ENCODE results near the gene ZDHHC8. TPM values are rescaled to one million over a fixed set of nuclear protein-coding genes. Genes with fewer than 3 reads are reported as not detected.

The ZDHHC8 gene
- total RNA-seq, 2 donors from 2014 or later, result 20.0 to 21.4 TPM

DNA sequence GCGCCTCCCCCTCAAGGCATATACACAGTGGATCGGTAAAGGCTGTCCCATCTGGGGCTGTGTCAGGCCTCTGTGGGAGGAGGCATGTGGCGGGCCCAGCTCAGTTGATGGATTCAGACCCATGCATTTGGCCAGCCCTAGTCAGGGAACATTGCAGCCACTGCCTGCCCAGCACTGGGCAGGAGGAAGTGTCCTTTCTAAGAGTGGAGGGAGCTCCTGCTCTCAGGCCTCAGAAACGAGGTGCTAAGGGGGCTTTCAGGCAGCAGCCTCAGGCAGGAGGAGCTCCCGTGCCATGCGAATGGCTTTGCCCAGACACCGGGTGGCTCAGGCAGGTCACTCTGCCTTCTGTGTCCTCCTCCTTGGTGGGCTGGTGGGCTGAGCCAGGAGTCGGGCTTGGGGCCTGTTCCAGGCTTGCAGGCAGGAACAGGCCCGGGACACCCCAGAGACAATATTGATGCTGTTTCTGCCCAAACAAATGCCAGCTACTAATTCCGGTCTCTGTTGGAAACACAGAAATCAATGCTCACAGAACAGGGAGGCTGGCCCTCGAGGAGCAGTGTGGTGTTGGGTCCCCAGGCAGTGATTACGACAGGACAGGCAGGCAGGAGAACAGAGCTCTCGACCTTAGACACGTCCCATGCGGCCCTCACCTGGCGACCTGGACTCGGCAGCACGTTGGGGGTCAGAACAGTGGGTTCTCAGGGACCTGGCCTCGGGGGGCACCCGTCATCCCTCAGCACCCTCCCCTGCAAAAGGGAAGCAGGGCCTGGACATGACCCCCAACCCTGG is 61.6 kb downstream of the ZDHHC8 start:
- Histone ChIP-seq H3K27me3 (no peaks in the 10 kb centered on the region), H3K4me1 (no peaks in the 10 kb centered on the region), H3K4me3 (no peak overlapping the region), H3K36me3 (replicated peaks in 1 of 2; ENCODE audit: insufficient read depth in 1 of 2, low read depth in 2 of 2) (no peaks in the 10 kb centered on the region), H3K27ac (no peak overlapping the region), H3K9me3 (no peaks in the 10 kb centered on the region)
- WGBS, 2 donors, result 73 to 92% methylated on average over 2 to 19 of the region's 20 CpGs
- TF ChIP-seq POLR2A (IDR thresholded peaks at IDR 0.05), result no peak
- TF ChIP-seq, protein P1, sequence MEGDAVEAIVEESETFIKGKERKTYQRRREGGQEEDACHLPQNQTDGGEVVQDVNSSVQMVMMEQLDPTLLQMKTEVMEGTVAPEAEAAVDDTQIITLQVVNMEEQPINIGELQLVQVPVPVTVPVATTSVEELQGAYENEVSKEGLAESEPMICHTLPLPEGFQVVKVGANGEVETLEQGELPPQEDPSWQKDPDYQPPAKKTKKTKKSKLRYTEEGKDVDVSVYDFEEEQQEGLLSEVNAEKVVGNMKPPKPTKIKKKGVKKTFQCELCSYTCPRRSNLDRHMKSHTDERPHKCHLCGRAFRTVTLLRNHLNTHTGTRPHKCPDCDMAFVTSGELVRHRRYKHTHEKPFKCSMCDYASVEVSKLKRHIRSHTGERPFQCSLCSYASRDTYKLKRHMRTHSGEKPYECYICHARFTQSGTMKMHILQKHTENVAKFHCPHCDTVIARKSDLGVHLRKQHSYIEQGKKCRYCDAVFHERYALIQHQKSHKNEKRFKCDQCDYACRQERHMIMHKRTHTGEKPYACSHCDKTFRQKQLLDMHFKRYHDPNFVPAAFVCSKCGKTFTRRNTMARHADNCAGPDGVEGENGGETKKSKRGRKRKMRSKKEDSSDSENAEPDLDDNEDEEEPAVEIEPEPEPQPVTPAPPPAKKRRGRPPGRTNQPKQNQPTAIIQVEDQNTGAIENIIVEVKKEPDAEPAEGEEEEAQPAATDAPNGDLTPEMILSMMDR (IDR thresholded peaks at IDR 0.05), result no peak
- intact Hi-C loops (cut with DNase I), result no loop called here
- DNase-seq, result no peak
- no peak for ATAC-seq

DNA sequence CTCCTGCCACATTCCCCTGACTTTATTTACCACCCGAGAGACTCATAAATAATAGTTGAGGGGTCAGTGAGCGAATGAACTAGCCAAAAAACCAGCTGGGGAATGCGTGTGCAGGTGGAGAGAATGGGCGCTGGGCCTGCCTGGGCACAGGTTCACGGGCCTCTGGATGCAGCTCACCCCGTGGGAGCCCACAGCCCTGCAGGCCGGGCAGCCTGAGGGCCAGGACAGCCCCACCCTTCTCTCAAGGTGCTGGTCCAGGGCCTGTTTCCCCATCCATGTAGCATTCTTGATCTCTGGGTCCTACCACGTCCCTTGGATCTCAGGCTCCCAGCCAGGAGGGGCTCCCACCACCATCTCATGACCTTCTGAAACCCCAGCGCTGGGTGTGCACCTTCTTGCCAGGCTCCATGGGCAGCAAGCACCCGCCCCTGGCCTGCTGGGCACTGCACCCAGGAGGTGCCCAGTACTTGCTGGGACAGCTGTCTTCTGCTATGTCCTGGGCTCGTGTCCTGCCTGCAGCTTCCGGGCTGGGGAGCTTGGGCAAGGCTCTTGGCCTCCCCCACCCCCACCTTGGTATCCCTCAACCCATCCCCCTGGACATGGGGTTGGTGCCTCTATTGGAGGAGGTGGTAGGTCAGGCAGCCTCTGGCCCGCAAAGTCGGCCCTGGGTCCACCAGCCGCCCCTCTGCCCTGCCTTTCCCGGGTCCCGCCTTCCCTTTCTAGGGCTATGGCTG is 62.3 kb downstream of the ZDHHC8 start:
- intact Hi-C loops (cut with DNase I), result no loop called here
- Histone ChIP-seq H3K27me3 (no peaks in the 10 kb centered on the region), H3K27ac (no peak overlapping the region), H3K4me3 (no peak overlapping the region), H3K36me3 (replicated peaks in 1 of 2; ENCODE audit: insufficient read depth in 1 of 2, low read depth in 2 of 2) (no peaks in the 10 kb centered on the region), H3K9me3 (no peaks in the 10 kb centered on the region), H3K4me1 (no peaks in the 10 kb centered on the region)
- DNase-seq (no peak), ATAC-seq (no peak)
- no peak for TF ChIP-seq POLR2A (IDR thresholded peaks at IDR 0.05)
- TF ChIP-seq, protein P1 (IDR thresholded peaks at IDR 0.05), result no peak
- WGBS, 2 donors, result 84 to 86% methylated on average over 6 to 17 of the region's 17 CpGs

DNA sequence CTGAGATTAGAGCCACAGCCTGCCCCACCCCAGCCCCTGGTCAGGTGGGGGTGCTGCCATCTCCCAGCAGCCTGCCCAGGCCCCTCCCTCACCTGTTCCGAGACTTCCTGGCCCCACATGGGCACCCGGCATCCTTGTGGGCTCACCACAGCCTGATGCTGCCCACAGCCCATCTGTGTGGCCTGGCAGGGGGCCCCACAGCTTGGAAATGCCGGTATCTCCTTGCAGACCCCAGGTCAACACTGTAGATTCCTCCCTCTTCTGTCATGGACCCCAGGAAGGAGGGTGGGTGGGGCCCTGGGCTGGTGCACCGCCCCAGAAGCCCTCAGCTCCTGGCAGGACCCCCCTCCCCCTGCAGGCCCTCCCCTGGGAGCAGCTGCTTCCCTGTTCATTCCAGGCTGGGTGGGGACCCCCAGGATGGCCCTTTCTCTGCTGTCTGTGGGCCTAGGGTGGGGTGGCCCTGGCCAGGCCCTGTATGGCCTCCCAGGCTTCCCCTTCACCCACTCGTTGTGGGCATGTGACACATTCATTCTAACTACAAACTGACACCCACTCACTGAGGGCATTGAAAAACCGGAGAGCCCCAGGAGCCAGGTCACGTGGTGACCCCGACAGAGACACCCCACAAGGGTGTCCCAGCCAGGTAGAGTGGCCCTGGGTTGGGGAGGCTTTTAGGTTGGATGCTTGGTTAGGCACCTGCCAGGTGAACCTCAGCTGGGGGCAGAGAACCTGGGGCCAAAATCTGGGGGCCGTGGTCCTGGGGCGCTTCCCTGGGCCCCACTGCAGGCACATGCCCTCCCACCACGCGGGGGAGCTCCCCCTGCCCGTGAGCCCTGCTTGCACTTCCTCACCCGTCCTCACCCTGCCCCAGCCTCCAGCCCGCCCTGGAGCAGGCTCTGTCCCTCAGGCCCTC is 63.3 kb downstream of the ZDHHC8 start:
- Histone ChIP-seq H3K9me3 (no peaks in the 10 kb centered on the region), H3K4me1 (no peaks in the 10 kb centered on the region), H3K36me3 (replicated peaks in 1 of 2; ENCODE audit: insufficient read depth in 1 of 2, low read depth in 2 of 2) (no peaks in the 10 kb centered on the region), H3K4me3 (no peak overlapping the region), H3K27me3 (no peaks in the 10 kb centered on the region), H3K27ac (no peak overlapping the region)
- intact Hi-C loops (cut with DNase I), result no loop called here
- 69 to 75% methylated on average over 5 to 14 of the region's 15 CpGs for WGBS, 2 donors
- DNase-seq (no peak), ATAC-seq (peak; percentile 25)
- no peak for TF ChIP-seq POLR2A (IDR thresholded peaks at IDR 0.05)
- TF ChIP-seq, protein P1 (IDR thresholded peaks at IDR 0.05), result no peak

DNA sequence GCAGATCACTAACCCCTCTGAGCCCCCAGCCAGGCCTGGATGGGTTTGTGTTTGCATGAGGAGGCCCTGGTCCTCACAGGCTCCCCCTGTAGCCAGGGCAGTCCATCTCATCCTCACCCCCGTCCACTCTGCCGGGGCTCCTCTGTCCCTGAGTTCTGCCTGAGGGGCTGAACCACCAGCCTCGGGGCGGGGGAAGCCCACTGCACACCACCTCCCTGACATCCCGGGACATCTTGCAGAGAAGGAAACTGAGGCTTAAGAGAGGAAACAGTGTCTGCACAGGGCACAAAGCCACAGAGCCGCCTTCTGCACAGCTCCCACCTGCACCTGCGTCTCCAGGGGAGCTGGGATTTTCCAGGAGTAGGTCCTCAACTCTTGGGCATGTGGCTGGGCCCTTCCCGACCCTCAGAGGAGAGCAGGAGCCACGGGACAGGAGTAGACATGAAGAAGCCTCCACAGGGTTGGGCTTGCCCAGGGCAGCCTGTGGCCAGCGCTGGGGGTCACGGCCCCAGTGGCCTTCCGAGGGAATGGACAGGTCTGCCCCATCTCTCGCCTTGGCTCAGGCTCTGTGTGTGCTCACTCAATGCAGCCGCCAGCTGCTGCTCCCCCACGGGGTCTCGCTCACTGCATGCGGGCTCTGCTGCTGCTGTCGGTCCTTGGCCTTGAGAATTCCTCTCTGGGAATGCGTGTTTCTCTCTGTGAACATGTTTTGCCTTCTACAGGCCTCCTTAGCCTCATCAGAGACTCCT is 64.7 kb downstream of the ZDHHC8 start:
- Histone ChIP-seq H3K27ac (no peak overlapping the region), H3K4me3 (no peak overlapping the region), H3K27me3 (no peaks in the 10 kb centered on the region), H3K4me1 (no peaks in the 10 kb centered on the region), H3K36me3 (replicated peaks in 1 of 2; ENCODE audit: insufficient read depth in 1 of 2, low read depth in 2 of 2) (no peaks in the 10 kb centered on the region), H3K9me3 (no peaks in the 10 kb centered on the region)
- DNase-seq, result no peak
- intact Hi-C loops (cut with DNase I), result no loop called here
- no peak for ATAC-seq
- 67 to 74% methylated on average over 7 to 19 of the region's 19 CpGs for WGBS, 2 donors
- no peak for TF ChIP-seq POLR2A (IDR thresholded peaks at IDR 0.05)
- TF ChIP-seq, protein P1 (IDR thresholded peaks at IDR 0.05), result no peak
